Astrocyte of the spinal cord (primary cell): ENCODE results near the gene TIMM13.
"Not testable (repeated sequence)": the region's sequence is repeated elsewhere in the genome, so short reads cannot be mapped to it uniquely, and the experiment has no call there.

Source experiments
- DNase-seq: peaks from one replicate; pipeline ENCODE4 v3.0.0; 2011; ENCODE audit warnings: low read depth, low spot score
- H3K4me3 ChIP-seq: 2 replicates; pipeline ENCODE4 v1.5.1; 2011; ENCODE audit warnings: low read depth, mild to moderate bottlenecking, low read length, moderate library complexity
- in situ Hi-C: cut with HindIII; loops from 2 replicates; pipeline ENCODE4 v1.10.0; 2017; ENCODE audit warnings: low sequenced_read_pairs
- TF ChIP-seq, protein P1 (sequence below): IDR thresholded peaks from 2 replicates; pipeline ENCODE4 v1.5.1; 2012; ENCODE audit warnings: low read depth, mild to moderate bottlenecking, low read length, inconsistent platforms

TIMM13 gene

DNA sequence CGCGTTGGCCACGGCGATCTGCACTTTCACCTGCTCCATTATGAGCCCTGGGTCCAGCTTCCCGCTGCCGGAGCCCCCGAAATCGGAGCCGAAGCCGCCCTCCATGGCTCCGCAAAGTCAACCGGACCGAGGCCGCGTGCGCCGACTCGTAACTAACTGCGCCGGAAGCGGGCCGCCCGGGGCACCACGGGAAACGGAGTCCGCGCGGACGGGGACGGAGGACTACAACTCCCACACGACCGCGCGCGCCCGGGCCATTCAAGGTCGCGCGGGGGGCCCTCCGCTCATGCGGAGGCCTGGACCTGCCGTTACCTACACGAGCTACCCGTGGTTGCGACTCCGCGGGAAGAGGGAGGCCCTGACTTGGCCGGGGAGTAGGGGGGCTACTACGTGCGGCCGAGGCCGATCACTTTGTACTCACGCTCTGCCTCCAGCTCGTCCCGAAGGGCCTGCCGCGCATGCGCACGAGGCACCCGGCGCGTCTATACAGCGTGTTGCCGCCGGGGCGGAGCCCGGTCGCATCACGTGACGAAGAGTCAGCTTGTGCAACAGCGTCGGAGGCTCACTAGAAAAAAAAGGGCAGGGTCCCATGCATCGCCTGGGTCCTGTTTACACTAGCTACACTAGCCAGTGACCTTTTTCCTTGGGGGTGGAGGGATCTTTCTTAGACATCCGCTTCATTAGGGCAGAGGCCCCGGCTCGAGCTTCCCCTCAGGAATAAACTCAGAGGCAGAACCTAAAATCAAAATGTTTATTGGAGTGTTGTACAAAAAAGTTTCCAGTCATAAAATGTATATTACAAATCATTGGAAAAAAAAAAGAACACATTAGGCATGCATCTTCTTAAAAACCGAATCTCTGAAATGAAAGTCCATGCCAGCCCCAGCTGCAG lies at the start of gene TIMM13:
TIMM13 (minus strand) TSS at position 158 of the 892 bp plus-strand sequence; CDS start at position 105, 53 bp downstream.
- DNase-seq, result peak; percentile 98
- TF ChIP-seq, protein P1, sequence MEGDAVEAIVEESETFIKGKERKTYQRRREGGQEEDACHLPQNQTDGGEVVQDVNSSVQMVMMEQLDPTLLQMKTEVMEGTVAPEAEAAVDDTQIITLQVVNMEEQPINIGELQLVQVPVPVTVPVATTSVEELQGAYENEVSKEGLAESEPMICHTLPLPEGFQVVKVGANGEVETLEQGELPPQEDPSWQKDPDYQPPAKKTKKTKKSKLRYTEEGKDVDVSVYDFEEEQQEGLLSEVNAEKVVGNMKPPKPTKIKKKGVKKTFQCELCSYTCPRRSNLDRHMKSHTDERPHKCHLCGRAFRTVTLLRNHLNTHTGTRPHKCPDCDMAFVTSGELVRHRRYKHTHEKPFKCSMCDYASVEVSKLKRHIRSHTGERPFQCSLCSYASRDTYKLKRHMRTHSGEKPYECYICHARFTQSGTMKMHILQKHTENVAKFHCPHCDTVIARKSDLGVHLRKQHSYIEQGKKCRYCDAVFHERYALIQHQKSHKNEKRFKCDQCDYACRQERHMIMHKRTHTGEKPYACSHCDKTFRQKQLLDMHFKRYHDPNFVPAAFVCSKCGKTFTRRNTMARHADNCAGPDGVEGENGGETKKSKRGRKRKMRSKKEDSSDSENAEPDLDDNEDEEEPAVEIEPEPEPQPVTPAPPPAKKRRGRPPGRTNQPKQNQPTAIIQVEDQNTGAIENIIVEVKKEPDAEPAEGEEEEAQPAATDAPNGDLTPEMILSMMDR, result no peak
- H3K4me3 ChIP-seq, result peak within 1 kb of the TSS; percentile 56
- in situ Hi-C loops, result no loop called here

DNA sequence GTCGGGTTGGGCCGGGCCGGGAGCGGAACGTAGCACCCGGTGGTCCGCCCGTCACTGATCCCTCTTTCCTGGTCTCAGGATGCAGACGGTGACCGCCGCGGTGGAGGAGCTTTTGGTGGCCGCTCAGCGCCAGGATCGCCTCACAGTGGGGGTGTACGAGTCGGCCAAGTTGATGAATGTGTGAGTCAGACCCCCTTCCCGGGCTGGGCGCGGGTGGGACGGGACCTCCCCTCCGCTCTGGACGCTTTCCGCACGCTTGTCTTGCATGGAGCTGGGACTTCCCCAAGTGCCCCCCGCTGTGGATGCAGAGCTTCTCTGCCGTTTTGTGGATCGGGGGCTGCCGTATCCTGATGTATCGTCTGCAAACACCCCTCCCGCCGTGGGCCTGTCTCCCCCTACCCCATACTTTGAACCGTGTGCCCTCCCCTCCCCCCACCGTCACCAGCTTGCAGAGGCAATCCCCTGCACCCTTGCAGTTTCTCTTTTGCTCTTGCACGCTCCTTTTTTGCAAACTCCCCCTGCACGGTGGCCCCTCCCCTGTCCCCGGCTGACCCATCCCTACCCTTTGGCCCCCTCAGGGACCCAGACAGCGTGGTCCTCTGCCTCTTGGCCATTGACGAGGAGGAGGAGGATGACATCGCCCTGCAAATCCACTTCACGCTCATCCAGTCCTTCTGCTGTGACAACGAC lies 49.2 kb upstream of the TIMM13 start:
- TF ChIP-seq, protein P1, result no peak
- peak overlapping the region; percentile 95 for H3K4me3 ChIP-seq
- DNase-seq, result peak; percentile 89
- in situ Hi-C loops, result no loop called here

DNA sequence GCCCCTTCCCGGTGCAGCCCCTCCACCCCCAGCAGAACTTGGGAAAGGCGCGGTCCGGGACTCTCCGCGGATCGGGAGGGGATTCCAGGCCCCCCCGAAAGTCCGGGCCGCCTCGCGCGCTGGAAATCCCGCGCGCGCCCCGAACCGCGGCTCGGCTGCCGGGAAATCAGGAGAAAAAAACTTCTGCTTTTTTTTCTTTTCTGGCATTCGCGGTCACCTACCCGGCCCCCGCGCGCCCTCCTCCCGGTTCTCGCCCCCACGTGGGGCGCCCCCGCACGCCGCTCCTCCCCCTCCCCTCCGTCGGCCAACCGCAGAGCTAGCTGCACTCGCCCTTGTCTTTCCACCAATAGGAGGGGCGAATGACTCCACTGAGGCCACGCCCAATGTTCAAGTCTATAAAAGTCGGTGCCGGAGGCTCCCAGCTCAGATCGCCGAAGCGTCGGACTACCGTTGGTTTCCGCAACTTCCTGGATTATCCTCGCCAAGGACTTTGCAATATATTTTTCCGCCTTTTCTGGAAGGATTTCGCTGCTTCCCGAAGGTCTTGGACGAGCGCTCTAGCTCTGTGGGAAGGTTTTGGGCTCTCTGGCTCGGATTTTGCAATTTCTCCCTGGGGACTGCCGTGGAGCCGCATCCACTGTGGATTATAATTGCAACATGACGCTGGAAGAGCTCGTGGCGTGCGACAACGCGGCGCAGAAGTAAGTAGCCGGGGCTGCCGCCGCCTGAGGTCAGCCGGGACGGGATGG lies 48.5 kb upstream of the TIMM13 start, which contains the start of gene GADD45B:
GADD45B (plus strand) TSS at position 426 of the 749 bp plus-strand sequence; CDS start at position 658, 232 bp downstream.
- in situ Hi-C loops, result no loop called here
- peak within 1 kb of the TSS; percentile 95 for H3K4me3 ChIP-seq
- DNase-seq, result peak; percentile 99
- TF ChIP-seq, protein P1, result no peak

DNA sequence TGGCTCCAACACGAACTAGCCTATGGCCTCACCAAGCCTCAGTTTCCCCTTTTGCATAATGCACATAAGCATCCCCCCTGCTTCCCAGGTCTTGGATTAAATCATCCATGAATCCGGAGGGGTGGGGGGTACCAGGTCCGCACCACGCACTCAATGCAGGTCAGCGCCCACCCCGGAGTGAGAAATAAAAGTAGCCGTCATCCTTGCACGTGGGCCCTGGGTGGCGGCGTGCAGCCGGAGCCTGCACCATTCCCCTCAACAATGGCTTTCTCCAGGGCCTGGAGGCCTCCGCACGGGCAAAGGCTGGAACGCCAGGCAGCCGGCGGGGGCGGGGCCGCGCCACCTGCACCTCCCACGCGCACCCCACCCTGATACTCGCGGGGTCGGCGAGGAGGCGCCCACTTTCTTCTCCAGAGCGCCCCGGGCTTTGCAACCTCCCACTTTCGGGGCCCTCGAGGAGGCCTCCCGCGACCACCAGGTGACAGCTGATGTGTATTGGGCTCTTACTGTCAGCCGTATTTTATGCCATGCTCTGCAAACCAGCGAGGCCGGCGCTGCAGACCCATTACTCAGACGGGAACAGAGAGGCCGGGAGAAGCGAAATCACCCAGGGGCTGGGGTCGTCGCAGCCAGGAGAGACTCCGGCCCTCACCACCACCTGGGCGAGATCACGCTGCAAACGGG lies 47.8 kb upstream of the TIMM13 start:
- TF ChIP-seq, protein P1, result no peak
- in situ Hi-C loops, result no loop called here
- DNase-seq, result peak; percentile 73
- H3K4me3 ChIP-seq, result peak overlapping the region; percentile 95

DNA sequence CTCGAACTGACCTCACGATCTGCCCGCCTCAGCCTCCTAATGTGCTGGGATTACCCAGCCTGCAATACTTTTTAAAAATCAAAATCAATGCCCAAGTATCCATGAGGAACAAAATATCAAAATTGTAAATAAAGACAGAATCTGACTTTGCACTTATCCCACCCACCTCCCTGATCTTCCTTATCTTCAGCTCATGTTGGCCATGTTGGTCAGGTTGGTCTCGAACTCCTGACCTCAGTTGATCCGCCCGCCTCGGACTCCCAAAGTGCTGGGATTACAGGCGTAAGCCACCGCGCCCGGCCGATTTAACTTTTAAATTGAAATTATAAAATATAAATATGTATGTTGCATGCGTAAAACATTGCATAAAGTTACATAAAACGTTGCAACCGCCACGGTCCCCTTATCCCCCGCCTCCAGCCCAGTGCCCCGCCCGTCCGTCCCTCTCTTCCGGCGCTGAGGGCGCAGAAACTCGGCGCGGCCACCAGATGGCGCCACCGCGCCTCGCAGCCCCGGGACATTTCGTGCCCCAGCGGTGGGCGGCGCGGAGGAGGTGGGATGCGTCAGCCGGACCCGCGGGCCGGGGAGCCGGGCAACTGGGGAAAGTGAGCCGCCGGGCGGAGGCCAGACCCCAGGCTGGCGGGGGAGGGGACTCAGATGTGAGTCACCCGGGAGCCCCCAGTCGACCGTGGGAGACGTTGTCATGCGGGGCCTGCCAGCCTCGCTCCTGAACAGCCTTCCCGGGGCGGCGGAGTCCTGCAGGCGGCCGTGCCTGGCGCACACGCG lies 47.0 kb upstream of the TIMM13 start:
- H3K4me3 ChIP-seq, result peak overlapping the region; percentile 95
- TF ChIP-seq, protein P1, result peak; percentile 86
- DNase-seq, result peak; percentile 92
- in situ Hi-C loops, result no loop called here

DNA sequence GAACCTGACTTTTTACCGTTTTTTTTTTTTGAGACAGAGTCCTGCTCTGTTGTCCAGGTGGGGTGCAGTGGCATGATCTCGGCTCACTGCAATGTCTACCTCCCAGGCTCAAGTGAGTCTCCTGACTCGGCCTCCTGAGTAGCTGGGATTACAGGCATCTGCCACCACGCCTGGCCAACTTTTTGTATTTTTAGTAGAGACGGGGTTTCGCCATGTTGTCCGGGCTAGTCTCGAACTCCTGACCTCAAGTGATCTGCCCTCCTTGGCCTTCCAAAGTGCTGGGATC lies 42.5 kb upstream of the TIMM13 start:
- in situ Hi-C loops, H3K4me3 ChIP-seq, DNase-seq: not testable (repeated sequence)
